ENCODE data around the gene OBP2A. TPM values are rescaled to one million over a fixed set of nuclear protein-coding genes. Genes with fewer than 3 reads are reported as not detected.

OBP2A gene
- total RNA-seq, 1 experiment from 2014 or later, result not detected

DNA sequence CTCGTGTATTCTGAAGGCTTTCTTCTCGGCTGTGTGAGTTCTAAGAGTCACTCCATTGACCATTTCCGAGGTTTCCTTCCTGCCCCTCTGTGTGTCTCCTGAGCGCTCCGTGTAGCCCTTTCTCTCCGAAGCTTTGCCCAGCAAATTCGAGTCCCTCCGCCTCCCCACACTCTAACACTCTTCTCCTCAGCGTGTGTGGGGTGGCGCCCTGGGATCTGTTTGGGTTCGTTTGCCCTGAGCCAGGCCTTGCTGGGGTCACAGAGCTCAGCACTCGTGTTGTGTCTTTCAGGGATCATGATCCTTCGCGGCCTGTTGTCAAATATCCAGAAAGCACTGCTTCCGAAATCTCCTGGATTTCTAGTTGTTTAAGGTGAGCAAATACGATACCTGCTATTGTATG is 10.0 kb downstream of the OBP2A start (continued):
- TF ChIP-seq, protein P1, sequence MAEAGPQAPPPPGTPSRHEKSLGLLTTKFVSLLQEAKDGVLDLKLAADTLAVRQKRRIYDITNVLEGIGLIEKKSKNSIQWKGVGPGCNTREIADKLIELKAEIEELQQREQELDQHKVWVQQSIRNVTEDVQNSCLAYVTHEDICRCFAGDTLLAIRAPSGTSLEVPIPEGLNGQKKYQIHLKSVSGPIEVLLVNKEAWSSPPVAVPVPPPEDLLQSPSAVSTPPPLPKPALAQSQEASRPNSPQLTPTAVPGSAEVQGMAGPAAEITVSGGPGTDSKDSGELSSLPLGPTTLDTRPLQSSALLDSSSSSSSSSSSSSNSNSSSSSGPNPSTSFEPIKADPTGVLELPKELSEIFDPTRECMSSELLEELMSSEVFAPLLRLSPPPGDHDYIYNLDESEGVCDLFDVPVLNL (CRISPR knock-in tag; IDR thresholded peaks at IDR 0.05; ENCODE audit: borderline replicate concordance, low read depth), result no peak
- TF ChIP-seq TEAD4 (CRISPR knock-in tag; IDR thresholded peaks at IDR 0.05), result no peak
- TF ChIP-seq, protein P2, sequence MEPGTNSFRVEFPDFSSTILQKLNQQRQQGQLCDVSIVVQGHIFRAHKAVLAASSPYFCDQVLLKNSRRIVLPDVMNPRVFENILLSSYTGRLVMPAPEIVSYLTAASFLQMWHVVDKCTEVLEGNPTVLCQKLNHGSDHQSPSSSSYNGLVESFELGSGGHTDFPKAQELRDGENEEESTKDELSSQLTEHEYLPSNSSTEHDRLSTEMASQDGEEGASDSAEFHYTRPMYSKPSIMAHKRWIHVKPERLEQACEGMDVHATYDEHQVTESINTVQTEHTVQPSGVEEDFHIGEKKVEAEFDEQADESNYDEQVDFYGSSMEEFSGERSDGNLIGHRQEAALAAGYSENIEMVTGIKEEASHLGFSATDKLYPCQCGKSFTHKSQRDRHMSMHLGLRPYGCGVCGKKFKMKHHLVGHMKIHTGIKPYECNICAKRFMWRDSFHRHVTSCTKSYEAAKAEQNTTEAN (CRISPR knock-in tag; IDR thresholded peaks at IDR 0.05), result no peak
- TF ChIP-seq, protein P3, sequence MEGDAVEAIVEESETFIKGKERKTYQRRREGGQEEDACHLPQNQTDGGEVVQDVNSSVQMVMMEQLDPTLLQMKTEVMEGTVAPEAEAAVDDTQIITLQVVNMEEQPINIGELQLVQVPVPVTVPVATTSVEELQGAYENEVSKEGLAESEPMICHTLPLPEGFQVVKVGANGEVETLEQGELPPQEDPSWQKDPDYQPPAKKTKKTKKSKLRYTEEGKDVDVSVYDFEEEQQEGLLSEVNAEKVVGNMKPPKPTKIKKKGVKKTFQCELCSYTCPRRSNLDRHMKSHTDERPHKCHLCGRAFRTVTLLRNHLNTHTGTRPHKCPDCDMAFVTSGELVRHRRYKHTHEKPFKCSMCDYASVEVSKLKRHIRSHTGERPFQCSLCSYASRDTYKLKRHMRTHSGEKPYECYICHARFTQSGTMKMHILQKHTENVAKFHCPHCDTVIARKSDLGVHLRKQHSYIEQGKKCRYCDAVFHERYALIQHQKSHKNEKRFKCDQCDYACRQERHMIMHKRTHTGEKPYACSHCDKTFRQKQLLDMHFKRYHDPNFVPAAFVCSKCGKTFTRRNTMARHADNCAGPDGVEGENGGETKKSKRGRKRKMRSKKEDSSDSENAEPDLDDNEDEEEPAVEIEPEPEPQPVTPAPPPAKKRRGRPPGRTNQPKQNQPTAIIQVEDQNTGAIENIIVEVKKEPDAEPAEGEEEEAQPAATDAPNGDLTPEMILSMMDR (IDR thresholded peaks at IDR 0.05), result no peak
- no peak for TF ChIP-seq ZNF671 (CRISPR knock-in tag; IDR thresholded peaks at IDR 0.05)
- no peak for TF ChIP-seq ZNF121 (CRISPR knock-in tag; IDR thresholded peaks at IDR 0.05)
- TF ChIP-seq NR1H2 (CRISPR knock-in tag; IDR thresholded peaks at IDR 0.05), result no peak
- TF ChIP-seq, protein P4, sequence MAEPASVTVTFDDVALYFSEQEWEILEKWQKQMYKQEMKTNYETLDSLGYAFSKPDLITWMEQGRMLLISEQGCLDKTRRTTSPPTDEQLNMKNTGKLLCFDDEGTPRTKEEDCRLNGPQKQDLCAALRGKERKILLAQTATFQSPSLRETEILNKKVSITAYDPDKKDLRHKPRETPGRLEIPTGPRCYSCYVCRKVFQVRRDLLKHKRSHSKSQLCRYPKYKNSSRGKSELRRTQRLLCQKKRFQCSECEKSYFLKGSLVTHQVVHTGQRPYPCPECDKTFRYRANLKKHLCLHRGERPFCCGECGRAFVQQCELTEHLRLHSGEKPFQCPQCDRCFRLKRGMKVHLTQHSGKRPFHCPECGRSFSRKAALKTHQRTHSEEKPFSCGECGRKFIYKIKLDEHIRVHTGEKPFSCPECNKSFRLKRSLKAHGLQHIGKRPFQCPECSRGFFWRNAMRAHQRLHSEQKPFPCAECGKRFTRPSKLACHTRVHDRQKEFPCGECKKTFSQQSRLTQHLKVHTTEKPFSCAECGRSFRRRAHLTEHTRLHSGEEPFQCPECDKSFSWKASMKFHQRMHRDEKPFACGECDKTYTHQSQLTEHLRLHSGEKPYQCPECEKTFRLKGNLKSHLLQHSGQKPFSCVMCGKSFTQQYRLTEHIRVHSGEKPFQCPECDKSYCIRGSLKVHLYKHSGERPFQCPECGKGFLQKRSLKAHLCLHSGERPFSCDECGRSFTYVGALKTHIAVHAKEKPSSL (CRISPR knock-in tag; conservative IDR thresholded peaks at IDR 0.05), result no peak
- no peak for TF ChIP-seq SOX15 (CRISPR knock-in tag; IDR thresholded peaks at IDR 0.05)
- TF ChIP-seq, protein P5, sequence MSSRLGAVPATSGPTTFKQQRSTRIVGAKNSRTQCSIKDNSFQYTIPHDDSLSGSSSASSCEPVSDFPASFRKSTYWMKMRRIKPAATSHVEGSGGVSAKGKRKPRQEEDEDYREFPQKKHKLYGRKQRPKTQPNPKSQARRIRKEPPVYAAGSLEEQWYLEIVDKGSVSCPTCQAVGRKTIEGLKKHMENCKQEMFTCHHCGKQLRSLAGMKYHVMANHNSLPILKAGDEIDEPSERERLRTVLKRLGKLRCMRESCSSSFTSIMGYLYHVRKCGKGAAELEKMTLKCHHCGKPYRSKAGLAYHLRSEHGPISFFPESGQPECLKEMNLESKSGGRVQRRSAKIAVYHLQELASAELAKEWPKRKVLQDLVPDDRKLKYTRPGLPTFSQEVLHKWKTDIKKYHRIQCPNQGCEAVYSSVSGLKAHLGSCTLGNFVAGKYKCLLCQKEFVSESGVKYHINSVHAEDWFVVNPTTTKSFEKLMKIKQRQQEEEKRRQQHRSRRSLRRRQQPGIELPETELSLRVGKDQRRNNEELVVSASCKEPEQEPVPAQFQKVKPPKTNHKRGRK (CRISPR knock-in tag; IDR thresholded peaks at IDR 0.05; ENCODE audit: borderline replicate concordance), result no peak
- TF ChIP-seq, protein P6, sequence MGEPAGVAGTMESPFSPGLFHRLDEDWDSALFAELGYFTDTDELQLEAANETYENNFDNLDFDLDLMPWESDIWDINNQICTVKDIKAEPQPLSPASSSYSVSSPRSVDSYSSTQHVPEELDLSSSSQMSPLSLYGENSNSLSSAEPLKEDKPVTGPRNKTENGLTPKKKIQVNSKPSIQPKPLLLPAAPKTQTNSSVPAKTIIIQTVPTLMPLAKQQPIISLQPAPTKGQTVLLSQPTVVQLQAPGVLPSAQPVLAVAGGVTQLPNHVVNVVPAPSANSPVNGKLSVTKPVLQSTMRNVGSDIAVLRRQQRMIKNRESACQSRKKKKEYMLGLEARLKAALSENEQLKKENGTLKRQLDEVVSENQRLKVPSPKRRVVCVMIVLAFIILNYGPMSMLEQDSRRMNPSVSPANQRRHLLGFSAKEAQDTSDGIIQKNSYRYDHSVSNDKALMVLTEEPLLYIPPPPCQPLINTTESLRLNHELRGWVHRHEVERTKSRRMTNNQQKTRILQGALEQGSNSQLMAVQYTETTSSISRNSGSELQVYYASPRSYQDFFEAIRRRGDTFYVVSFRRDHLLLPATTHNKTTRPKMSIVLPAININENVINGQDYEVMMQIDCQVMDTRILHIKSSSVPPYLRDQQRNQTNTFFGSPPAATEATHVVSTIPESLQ (CRISPR knock-in tag; IDR thresholded peaks at IDR 0.05), result no peak

DNA sequence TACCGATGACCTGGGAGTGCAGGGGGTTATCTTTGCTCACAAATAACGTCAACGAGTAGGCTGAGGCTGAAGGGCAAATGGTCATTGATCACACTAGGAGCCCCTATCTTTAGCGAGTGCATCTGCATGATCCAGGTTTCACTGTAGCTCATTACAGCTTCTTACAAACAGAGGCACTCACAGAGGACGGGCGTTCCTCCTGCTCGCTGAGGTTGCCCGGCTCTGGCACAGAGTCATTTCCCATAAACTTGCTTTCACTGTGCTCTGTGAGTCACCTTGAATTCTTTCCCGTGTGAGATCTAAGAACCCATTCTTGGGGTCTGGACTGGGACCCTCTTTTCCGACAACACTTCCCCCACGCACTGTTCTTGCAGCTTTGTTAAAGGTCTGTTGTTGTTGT is 13.7 kb downstream of the OBP2A start:
- ChIA-PET CTCF (interaction anchor here (0.6 kb wide), 1 partner anchor 73 kb away, joined by 3 read pairs; no protein-coding TSS in a partner anchor), POLR2A (interaction anchor here (0.6 kb wide), 1 partner anchor 592 kb away, joined by 4 read pairs; no protein-coding TSS in a partner anchor)
- DNase-seq (ENCODE audit: low spot score) (no peak), ATAC-seq (no peak)
- Mint-ChIP-seq H3K4me1 (peaks cover 6% of the 10 kb centered on the region), H3K9me3 (no peaks in the 10 kb centered on the region), H3K36me3 (no peaks in the 10 kb centered on the region), H3K27ac (no peak overlapping the region), H3K27me3 (ENCODE audit: low read depth) (no peaks in the 10 kb centered on the region), H3K4me3 (no peak overlapping the region)
- TF ChIP-seq CBFB (CRISPR knock-in tag; IDR thresholded peaks at IDR 0.05; ENCODE audit: low read depth), result no peak
- no peak for TF ChIP-seq TEAD1 (CRISPR knock-in tag; IDR thresholded peaks at IDR 0.05)
- no peak for TF ChIP-seq IRF2 (CRISPR knock-in tag; IDR thresholded peaks at IDR 0.05; ENCODE audit: borderline replicate concordance, low read depth)
- no peak for TF ChIP-seq ZNF138 (CRISPR knock-in tag; conservative IDR thresholded peaks at IDR 0.05)
- TF ChIP-seq NR3C1 (CRISPR knock-in tag; conservative IDR thresholded peaks at IDR 0.05; ENCODE audit: low read depth), result no peak
- no peak for TF ChIP-seq MXD4 (CRISPR knock-in tag; IDR thresholded peaks at IDR 0.05; ENCODE audit: borderline replicate concordance)
- TF ChIP-seq, protein P7, sequence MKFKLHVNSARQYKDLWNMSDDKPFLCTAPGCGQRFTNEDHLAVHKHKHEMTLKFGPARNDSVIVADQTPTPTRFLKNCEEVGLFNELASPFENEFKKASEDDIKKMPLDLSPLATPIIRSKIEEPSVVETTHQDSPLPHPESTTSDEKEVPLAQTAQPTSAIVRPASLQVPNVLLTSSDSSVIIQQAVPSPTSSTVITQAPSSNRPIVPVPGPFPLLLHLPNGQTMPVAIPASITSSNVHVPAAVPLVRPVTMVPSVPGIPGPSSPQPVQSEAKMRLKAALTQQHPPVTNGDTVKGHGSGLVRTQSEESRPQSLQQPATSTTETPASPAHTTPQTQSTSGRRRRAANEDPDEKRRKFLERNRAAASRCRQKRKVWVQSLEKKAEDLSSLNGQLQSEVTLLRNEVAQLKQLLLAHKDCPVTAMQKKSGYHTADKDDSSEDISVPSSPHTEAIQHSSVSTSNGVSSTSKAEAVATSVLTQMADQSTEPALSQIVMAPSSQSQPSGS (CRISPR knock-in tag; IDR thresholded peaks at IDR 0.05; ENCODE audit: borderline replicate concordance, low read depth), result no peak
- no peak for TF ChIP-seq ETV6 (CRISPR knock-in tag; IDR thresholded peaks at IDR 0.05)
- TF ChIP-seq, protein P5 (CRISPR knock-in tag; IDR thresholded peaks at IDR 0.05; ENCODE audit: borderline replicate concordance), result no peak

Data from WTC11 (cell line).